Aorta (tissue), 5 donors: ENCODE results near the gene DPCD. TPM values are rescaled to one million over a fixed set of nuclear protein-coding genes. Genes with fewer than 3 reads are reported as not detected.
"Not testable (repeated sequence)": the region's sequence is repeated elsewhere in the genome, so short reads cannot be mapped to it uniquely, and the experiment has no call there.

Experiments used
- ATAC-seq: fragments of 200-7000 bp; cut with Tn5 transposase; one replicate; pipeline ENCODE4 v1.9.1; 2022; ENCODE audit warnings: moderate library complexity; ENCODE audit not compliant: low FRiP score
- DNase-seq, 2 donors: peaks; one replicate each; pipeline ENCODE4 v3.0.0-alpha.2; 2020
- H3K27ac ChIP-seq, 2 donors: one replicate each; pipeline ENCODE4 v1.5.1; 2013; ENCODE audit warnings: low read length in 2 of 2, mild to moderate bottlenecking in 2 of 2, moderate library complexity in 2 of 2, control low read depth in 1 of 2, inconsistent platforms in 1 of 2, low read depth in 1 of 2
- H3K27me3 ChIP-seq, 2 donors: one replicate each; pipeline ENCODE4 v1.6.1; 2013; ENCODE audit warnings: control low read depth in 1 of 2, low read length in 1 of 2, mild to moderate bottlenecking in 1 of 2, moderate library complexity in 1 of 2; ENCODE audit not compliant: insufficient read depth in 2 of 2, control insufficient read depth in 1 of 2
- H3K36me3 ChIP-seq, 2 donors: one replicate each; pipeline ENCODE4 v1.6.1; 2013; ENCODE audit warnings: control low read depth in 1 of 2, low read length in 1 of 2, mild to moderate bottlenecking in 1 of 2; ENCODE audit not compliant: insufficient read depth in 2 of 2, control insufficient read depth in 1 of 2
- H3K4me1 ChIP-seq, 2 donors: one replicate each; pipeline ENCODE4 v1.6.1; 2013; ENCODE audit warnings: low read length in 2 of 2, control low read depth in 1 of 2, mild to moderate bottlenecking in 1 of 2, moderate library complexity in 1 of 2; ENCODE audit not compliant: insufficient read depth in 2 of 2, control insufficient read depth in 1 of 2
- H3K4me3 ChIP-seq, 2 donors: one replicate each; pipeline ENCODE4 v1.5.1; 2013; ENCODE audit warnings: low read length in 2 of 2, control low read depth in 1 of 2, mild to moderate bottlenecking in 1 of 2
- H3K9me3 ChIP-seq: one replicate; pipeline ENCODE4 v1.6.1; 2013; ENCODE audit warnings: mild to moderate bottlenecking, low read length; ENCODE audit not compliant: control insufficient read depth
- WGBS, 2 donors: extraction: QIAGEN DNeasy Blood & Tissue Kit; methylation state at CpG; one replicate each; pipeline ENCODE4 v1.1.7; 2013; 5-methylcytosine and 5-hydroxymethylcytosine counted together
- intact Hi-C, 2 donors: fragments of 100-400 bp; cut with DNase I; formaldehyde crosslinking; loops; one replicate each; pipeline versions ENCODE4 v1.14.2 to v1.15.0; 2022
- polyA plus RNA-seq, 2 donors: library from polyadenylated mRNA; stranded (reverse); fragments of 200-250 nt; gene quantifications; one replicate each; pipeline ENCODE4 v1.2.3, GENCODE V29; 2013
- total RNA-seq, 2 donors: library from RNA; stranded (reverse); fragmentation: NEBNext Ultra II Directional; extraction: Animal tissue kit (Norgen Biotek cat#: 25700); gene quantifications; one replicate each; pipeline ENCODE4 v1.2.1, GENCODE V29; 2021
- donor health status: healthy with polysubstance abuse.
- donor health status: Bipolar disorder and iron deficiency.
- donor health status: DM: no; HTN: no; CAD: no.
- donor health status: DM: no; HTN: no; CAD: no.
- donor health status: DM: yes; HTN: yes; CAD: no.

Gene DPCD
- total and polyA plus RNA-seq, 4 donors, result 5.5 to 27.6 (median 10.8) TPM

GRCh38 chr10:101623528-101623927, 35.4 kb downstream of the DPCD start:
- peaks cover 0 to 2% of the 10 kb centered on the region in 2 donors for H3K36me3 ChIP-seq
- no peak overlapping the region for H3K4me3 ChIP-seq
- WGBS, 2 donors, result 19 to 37% methylated on average over 1 of the region's 1 CpG
- no peaks in the 10 kb centered on the region for H3K27me3 ChIP-seq
- no peak overlapping the region for H3K27ac ChIP-seq
- ATAC-seq (no peak), DNase-seq (no peak)
- no peaks in the 10 kb centered on the region for H3K4me1 ChIP-seq
- intact Hi-C loops, result no loop called here
- H3K9me3 ChIP-seq, result no peaks in the 10 kb centered on the region

GRCh38 chr10:101624526-101625102, 36.5 kb downstream of the DPCD start:
- Histone ChIP-seq H3K4me3 (no peak overlapping the region), H3K9me3 (no peaks in the 10 kb centered on the region), H3K4me1 (no peaks in the 10 kb centered on the region), H3K36me3 (peaks cover 0 to 2% of the 10 kb centered on the region in 2 donors), H3K27ac (no peak overlapping the region), H3K27me3 (no peaks in the 10 kb centered on the region)
- ATAC-seq, result no peak
- no peak for DNase-seq
- intact Hi-C loops, result no loop called here
- WGBS, 2 donors, result 84 to 85% methylated on average over 4 of the region's 4 CpGs

- ATAC-seq (no peak), DNase-seq (no peak)
- H3K9me3 ChIP-seq, result no peaks in the 10 kb centered on the region
- no peak overlapping the region for H3K27ac ChIP-seq
- H3K27me3 ChIP-seq, result no peaks in the 10 kb centered on the region
- no peak overlapping the region for H3K4me3 ChIP-seq
- 34 to 39% methylated on average over 1 of the region's 1 CpG for WGBS, 2 donors
- peaks cover 0 to 2% of the 10 kb centered on the region in 2 donors for H3K36me3 ChIP-seq
- intact Hi-C loops, result no loop called here
- no peaks in the 10 kb centered on the region for H3K4me1 ChIP-seq
Observed at GRCh38 chr10:101625821-101626412, 37.8 kb downstream of the DPCD start.

GRCh38 chr10:101629837-101630632, 41.9 kb downstream of the DPCD start:
- intact Hi-C loops, result no loop called here
- no peak for DNase-seq

GRCh38 chr10:101630633-101630920, 42.5 kb downstream of the DPCD start:
- no peak for ATAC-seq
- WGBS, 2 donors, result 97 to 100% methylated on average over 1 of the region's 1 CpG
- intact Hi-C loops, result no loop called here

More at GRCh38 chr10:101629837-101630632, 41.9 kb downstream of the DPCD start:
- Histone ChIP-seq H3K27me3 (no peaks in the 10 kb centered on the region), H3K9me3 (no peaks in the 10 kb centered on the region), H3K4me1 (no peaks in the 10 kb centered on the region), H3K27ac (no peak overlapping the region), H3K4me3 (no peak overlapping the region), H3K36me3 (peaks cover 0 to 3% of the 10 kb centered on the region in 2 donors)
- 88 to 89% methylated on average over 13 of the region's 13 CpGs for whole genome bisulfite sequencing, 2 donors
- no peak for ATAC-seq

GRCh38 chr10:101631821-101632475, 43.8 kb downstream of the DPCD start:
- Histone ChIP-seq H3K4me1 (no peaks in the 10 kb centered on the region), H3K36me3 (peaks cover 0 to 3% of the 10 kb centered on the region in 2 donors)
- 78 to 87% methylated on average over 8 of the region's 8 CpGs for WGBS, 2 donors

More at GRCh38 chr10:101630633-101630920, 42.5 kb downstream of the DPCD start:
- Histone ChIP-seq H3K4me3 (no peak overlapping the region), H3K27ac (no peak overlapping the region), H3K36me3 (peaks cover 0 to 3% of the 10 kb centered on the region in 2 donors), H3K27me3 (no peaks in the 10 kb centered on the region), H3K9me3 (no peaks in the 10 kb centered on the region), H3K4me1 (no peaks in the 10 kb centered on the region)
- no peak for DNase-seq

GRCh38 chr10:101633510-101633909, 45.4 kb downstream of the DPCD start:
- H3K9me3 ChIP-seq, H3K4me1 ChIP-seq, DNase-seq, H3K27ac ChIP-seq, ATAC-seq, H3K4me3 ChIP-seq, H3K27me3 ChIP-seq, intact Hi-C loops, H3K36me3 ChIP-seq: not testable (repeated sequence)
- WGBS, 2 donors, result 90 to 96% methylated on average over 4 of the region's 4 CpGs

More at GRCh38 chr10:101631821-101632475, 43.8 kb downstream of the DPCD start:
- ATAC-seq (no peak), DNase-seq (no peak)
- intact Hi-C loops, result no loop called here
- no peak overlapping the region for H3K4me3 ChIP-seq
- no peak overlapping the region for H3K27ac ChIP-seq
- no peaks in the 10 kb centered on the region for H3K27me3 ChIP-seq
- H3K9me3 ChIP-seq, result no peaks in the 10 kb centered on the region

GRCh38 chr10:101639141-101639900, 51.2 kb downstream of the DPCD start:
- intact Hi-C loops, result no loop called here

More at GRCh38 chr10:101639141-101639900, 51.2 kb downstream of the DPCD start:
- Histone ChIP-seq H3K4me1 (no peaks in the 10 kb centered on the region), H3K27ac (no peak overlapping the region), H3K9me3 (no peaks in the 10 kb centered on the region), H3K4me3 (no peak overlapping the region), H3K36me3 (peaks cover 3 to 6% of the 10 kb centered on the region in 2 donors), H3K27me3 (no peaks in the 10 kb centered on the region)
- DNase-seq (no peak), ATAC-seq (no peak)
- WGBS, 2 donors, result 96 to 100% methylated on average over 2 of the region's 2 CpGs
